HG03108 (cell line): ENCODE measurements around the gene EEF1A2.

Experiments
- ATAC-seq: cut with Tn5 transposase; IDR thresholded peaks from one replicate; pipeline ENCODE4 v1.9.1; 2021; ENCODE audit warnings: moderate library complexity; ENCODE audit not compliant: unreplicated experiment

The EEF1A2 gene

DNA sequence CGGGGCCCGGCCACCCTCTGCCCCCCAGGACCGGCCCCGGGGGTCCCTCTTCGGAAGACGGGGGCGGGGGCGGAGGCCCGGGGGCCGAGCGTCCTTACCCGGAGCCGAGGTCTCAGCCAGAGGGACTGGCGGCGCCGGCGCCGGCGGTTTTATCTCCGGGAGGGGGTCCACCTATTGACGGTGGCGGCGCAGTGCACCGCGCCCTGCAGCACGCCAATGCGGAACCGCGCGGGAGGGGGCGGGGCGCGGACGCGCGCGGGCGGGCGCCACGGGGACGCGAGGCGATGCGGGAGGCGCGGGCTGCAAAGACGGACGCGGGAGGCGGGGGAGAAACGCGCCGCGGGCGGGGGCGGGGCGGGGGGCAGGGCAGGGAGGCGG, at the start of gene EEF1A2:
TSS of gene EEF1A2 (minus strand) at position 124 of the 378 bp plus-strand sequence. CDS start 1,320 bp downstream, outside the sequence.
- ATAC-seq, result no peak

DNA sequence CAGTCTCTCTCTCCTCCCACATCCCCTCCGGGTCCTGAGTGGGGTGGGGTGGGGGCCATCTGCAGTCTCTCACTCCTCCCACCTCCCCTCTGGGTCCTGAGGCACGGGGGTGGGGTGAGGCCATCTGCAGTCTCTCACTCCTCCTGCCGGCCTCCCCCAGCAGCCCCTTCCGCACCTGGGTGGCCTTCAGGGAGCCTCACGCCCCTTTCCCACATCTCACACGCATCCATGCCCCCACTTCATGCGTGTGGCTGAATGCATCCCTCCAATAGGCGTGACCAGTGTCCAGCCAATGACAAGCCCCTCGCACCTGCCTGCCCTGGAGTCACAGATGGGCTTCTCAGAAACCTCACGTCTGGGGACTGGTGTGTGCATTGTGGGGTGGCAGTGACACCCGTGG, 49.7 kb upstream of the EEF1A2 start:
- ATAC-seq, result no peak

DNA sequence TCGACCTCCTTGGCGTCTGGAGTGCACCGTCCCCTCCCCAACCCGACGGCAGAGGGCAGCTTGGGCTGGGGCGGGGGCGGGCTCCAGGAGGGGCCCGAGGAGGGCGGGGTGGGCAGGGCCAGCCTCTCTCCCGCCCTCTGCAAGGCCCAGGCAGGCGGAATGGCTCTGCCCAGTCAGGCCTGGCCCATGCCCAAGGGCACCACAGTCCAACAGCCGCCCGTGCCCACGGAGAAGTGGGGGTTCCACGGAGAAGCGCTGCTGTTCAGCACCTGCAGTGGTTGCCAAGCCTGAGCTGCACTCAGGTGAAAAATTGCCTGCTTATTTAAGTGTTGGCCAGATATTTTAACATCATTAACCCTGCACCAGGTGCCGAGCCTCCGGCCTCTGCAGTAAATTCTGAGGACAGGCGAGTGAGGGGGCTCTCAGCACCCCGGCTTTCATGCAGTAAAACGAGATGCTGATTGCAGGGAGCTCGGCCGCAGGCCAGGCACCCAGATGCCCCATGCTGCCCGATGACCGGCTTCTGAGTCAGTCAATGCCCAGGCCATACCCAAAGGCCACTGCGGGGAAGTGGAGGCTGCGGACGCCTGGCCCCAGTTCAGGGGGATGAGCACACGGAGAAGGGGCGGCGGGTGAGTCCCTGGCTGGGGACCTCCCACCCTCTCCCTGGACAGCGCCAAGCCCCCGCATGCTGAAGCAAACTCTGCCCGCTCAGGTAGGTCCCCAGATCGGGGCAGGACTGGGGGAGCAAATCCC, 49.0 kb upstream of the EEF1A2 start, which contains the start of gene SRMS:
TSS of gene SRMS (minus strand) at position 25 of the 756 bp plus-strand sequence. CDS start 286 bp downstream, outside the sequence.
- ATAC-seq, result no peak

DNA sequence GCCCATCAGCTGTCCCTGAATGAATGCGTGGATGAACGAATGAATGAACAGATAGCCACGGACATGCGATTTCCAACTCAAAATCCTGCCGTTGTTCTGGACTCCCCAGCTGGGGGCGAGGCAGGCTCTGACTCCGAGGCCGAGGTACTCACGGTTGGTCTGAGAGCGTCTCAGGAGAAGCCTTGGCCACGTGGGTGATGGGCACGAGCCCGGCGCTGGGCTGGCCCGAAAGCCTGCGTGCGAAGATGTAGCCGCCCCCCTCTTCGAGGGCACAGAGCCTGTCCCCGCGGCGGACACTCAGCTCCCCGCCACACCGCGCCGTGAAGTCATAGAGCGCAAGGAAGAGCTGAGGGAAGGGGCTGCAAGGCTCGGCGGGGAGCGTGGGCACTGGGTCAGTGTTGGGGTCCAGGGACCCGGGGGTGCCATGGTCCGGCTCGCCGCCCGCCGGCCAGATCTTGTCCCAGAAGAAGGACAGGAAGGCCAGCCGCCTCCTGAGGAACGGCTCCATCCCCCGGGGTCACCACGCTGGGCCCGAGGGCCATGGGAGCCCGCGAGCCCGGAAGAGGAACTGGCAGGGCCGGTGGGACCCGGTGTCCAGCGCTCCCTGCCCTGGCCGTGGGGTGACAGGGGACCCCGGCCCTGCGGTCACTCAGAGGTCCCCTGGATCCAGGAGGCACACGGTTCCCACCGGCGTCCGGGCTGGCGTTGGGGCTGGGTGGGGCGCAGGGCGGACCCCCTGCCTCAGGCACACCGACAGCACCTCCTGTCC, 48.3 kb upstream of the EEF1A2 start:
- ATAC-seq, result no peak

DNA sequence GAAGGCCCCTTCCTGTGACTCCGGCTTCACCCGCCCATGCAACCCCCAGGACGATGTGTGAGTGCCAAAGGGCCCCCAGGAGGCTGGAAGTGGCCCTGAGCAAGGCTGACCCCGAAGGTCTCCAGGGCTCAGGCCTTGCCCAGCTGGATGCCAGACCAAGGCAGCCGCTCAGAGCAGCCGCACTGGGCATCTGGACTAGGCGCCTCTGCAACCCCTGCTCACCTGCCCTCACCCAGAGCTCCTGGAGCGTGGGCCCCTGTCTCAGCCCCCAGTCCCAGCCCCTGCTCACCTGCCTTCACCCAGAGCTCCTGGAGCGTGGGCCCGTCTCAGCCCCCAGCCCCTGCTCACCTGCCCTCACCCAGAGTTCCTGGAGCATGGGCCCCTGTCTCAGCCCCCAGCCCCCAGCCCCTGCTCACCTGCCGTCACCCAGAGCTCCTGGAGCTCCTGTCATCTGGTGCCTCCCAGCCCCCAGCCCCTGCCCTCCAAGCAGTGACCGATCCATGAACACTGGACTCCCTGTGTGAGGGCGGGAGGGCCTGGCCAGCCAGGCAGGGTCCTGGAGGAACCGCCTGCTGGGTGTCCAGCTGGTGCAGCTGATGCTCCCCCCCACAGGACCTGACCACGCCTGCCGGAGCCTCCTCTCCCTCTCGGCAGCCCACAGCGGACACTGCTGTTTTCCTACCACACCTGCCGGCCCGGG, 47.5 kb upstream of the EEF1A2 start:
- ATAC-seq, result no peak

DNA sequence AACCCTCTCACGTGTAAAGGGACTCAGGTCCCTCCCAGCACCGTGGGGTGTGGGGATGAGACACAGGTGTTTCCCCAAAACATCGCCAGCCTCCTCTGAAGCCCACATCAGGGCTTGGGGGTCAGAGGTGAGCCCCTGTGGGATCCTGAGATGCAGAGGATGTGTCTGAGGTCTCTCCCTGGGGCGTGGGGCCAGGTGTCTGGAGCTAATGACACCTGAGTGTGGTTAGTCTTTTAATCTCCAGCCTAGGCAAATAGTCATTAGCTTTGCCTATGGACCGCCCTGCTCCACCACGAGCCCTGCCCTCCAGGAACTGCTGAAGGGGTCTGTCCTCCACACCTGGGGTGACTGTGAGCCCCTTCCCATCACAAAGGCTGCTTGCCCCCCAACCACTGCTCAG, 46.9 kb upstream of the EEF1A2 start:
- ATAC-seq, result no peak

DNA sequence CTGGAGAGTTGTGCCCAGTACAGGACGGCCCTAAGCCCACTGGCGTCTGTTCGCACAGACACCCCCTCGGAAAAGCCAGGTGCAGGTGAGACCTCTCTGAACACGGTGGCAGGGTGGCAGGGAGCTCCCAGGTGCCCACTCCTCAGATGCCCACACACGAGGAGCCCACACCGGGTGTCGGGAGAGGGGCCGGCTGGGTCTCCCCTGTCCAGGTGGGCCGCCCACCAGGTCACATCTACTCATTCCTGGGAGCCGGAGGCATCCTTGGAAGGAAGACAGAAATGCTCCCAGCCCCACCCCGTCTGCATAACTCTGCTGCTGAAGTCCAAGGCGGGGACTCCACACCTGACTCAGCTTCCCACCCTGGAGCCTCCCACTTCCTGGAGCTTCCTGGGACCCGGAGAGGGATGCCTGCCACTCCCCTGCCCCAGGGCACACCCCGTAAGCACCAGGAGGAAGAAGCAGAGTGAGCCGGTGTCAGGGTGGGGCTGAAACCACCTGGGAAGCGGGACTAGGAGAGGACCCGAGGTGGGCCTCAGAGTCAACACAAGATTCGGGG, 46.2 kb upstream of the EEF1A2 start:
- no peak for ATAC-seq

DNA sequence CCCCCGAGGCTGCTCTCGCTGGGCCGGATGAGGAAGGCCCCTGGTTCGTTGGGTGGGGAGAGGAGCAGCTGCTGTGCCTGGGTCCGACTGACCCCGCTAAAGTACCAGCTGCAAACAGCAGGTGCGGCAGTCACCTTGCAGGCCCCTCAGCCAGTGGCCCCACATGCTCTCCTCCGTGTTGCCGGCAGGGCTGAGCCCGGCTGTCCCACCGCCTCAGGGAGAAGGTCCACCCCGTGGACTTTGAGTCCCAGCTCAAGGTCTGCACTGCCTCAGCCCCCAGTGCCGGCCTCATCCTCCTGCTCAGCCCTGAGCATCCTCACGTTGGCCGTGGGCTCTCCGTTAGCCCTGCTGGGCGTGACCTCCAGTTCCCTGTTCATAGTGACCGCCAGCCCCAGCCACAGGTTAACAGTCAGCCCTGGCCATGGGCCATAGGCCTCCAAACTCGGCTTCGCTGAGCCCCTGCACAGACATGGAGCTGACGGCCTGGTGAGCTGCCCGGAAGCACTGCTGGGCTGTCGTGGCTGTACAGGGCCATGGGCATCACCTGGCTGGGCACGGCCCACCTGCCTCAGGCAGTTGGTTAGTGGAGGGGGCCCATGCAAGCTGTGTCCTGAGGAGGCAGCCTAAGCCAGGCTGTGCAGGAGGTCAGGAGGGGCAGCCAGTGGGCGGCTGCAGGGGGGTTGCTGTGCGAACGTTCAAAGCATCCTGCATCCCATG, 45.5 kb upstream of the EEF1A2 start:
- ATAC-seq, result no peak

DNA sequence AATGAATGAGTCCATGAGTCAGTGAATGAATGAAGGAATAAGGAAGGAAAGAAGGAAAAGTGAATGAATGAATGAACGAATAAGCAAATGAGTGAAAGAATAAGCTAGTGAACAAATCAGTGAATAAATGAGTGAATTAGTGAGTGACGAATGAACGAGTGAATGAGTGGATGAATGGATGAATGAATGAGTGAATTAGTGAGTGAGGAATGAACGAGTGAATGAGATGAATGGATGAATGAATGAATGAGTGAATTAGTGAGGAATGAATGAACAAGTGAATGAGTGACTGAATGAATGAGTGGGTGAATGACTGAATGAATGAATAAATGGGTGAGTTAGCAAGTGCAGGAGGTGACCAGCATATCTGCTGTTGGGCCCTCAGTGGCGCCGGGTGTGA, 44.9 kb upstream of the EEF1A2 start:
- ATAC-seq, result no peak

DNA sequence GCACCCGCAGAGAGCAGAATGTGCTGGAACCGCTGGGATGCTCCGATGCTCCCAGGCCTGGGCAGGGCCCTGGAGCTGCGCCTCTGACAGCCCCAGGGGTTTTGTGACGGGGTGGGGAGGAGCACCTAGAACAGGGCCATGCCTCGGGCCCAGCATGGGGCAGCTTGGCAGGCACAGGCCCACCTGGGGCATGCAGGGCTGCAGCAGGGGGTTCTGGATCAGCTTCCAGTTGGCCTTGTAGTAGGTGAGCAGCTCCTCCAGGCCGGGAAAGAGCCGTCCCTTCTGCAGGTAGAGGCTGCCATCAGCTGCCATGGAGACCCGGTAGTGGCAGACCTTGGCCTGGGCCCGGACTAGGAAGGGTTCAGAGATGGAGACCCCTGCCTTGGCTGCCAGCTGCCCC, 44.2 kb upstream of the EEF1A2 start:
- ATAC-seq, result no peak

DNA sequence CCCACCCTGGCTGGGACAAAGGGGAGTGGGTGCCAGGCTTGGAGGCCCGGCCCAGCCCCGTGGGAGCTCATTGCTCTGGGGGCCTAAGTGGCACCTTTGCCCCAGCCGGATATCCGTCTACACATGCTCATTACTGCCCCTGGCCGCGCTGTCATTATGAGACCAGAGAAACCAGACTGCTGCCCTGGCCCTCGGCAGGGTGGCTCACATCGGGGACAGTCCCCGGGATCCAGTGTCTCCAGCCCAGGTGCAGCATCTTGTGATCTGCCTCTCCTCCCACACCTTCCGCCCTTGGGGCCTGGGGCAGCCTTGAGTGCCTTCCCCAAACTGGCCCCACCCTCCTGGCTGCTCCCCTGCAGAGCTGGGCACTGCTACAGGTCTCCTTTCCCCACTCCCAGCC, 43.8 kb upstream of the EEF1A2 start:
- no peak for ATAC-seq

DNA sequence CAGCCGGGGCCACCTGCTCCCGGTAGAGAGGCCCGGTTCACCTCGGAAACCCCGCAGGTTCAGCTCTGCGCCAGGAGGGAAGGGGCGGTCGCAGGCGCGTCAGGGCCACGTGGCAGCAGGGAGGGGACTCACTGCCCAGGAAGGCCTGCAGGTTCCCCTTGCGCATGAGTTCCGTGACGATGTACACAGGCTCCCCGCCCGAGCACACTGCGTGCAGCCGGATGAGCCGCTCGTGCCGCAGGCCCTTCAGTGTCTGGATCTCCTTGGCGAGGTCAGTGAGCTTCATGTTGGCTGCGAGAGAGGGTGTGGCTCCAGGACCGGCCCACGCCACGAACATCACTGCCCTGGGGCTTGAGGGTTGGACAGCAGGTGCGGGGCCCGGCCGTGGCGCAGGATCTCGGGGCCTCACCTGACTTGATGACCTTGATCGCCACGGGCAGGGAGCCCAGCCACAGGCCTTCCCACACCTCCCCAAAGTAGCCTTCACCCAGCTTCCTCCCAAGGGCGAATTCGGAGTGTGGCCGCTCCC, 43.2 kb upstream of the EEF1A2 start:
- no peak for ATAC-seq

DNA sequence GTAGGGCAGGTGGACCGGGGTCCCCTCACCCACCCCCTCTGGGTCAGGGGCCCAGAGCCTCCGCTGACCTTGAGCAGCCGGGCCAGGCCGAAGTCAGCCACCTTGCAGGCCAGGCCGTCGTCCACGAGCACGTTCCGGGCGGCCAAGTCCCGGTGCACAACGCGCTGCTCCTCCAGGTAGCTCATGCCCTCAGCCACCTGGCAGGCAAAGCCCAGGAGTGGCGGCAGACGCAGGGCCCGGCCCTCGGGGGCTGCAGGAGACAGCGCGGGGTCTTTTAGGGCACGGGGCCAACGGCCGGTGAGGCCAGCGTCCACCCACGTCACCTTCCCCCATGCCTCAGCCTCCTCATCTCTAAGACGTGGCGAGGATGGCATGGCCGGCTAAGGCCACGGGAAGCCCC, 42.5 kb upstream of the EEF1A2 start:
- no peak for ATAC-seq

DNA sequence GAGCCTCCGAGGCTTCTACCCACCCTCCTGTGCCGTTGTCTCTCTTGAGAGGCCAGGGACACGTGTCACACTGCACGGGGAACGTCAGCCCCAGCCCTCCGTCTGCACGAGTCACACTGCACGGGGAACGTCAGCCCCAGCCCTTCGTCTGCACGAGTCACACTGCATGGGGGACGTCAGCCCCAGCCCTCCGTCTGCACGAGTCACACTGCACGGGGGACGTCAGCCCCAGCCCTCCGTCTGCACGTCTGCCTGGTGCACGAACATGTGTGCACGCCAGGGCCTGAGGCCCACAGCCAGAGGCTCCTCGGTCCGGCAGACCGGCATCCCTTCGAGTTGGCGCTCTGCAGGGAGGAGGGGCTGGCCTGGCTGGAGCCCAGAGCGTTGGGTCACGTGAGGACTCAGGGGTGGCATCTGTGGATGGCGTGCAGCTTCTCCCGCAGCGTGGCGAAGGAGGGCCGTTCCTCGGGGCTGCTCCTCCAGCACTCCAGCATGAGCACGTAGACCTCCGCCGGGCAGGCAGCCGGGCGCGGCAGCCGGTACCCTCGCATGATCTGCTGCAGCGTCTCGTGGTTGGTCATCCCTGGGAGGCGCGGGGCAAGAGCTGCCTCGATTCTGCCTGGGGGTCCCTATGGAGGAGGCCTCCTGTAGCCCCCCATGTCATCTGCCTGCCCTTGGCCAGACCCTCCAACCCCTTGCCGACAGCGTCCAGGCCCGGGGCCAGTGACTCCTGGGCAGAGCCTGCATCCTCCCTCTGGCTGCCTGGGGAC, 41.7 kb upstream of the EEF1A2 start:
- no peak for ATAC-seq

DNA sequence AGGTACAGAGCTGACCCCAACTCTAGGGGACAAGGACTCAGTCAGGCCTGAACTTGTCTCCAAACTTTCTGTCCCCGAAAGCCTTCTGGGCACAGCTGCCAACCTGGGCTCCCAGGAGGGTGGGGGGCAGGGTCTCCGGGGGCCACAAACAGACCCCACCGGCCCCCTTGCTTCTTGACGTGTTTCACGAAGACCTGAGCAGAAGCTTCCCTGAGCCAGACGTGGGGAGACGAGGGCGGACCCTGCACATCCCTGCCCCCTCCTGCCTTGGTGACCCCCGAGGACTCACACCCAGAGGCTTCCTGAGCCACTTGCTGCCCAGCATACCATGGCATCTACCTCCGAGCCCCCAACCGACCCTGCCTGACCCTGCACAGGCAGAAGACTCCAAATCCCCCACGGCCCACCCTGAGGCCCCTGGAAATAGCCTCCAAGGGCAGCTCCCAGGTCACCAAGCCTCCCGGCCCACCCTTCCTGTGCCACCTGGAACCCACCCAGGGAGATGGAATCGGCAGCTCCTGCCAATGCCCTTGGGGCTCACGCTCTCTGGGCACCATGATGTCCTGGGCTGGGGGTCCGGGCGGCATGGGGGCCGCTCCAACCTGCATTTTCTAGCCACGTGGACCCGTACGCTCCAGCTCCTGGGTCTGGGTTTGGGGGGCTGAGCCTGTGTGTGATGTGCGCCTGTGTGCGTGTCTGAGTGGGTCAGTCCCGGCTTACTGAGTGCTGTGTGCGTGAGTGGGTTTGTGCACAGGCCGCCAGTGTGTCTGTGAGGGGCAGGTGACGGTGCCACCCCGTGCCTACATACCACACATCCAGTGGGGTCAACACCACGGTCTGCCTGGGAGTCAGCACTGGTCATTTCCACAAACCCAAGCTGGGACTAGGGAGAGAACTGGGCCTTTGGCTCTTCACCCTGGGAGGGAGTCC, 40.8 kb upstream of the EEF1A2 start:
- ATAC-seq, result no peak

DNA sequence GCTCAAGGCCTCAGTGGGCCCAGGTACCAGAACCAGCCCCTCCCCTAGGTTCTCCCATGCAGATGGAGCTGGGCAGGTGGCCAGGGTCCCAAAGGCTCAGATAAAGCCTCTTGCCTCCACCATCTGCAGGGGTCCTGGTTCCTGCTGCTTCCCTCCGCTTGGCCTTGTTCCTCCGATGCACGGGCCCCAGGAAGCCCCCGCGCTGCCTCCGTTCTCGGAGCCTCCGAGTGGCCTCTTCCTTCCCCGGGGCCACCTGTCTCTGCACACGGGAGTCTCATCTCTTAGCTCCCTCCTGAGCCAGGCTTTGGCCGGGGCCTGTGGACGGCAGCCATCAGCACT, 40.2 kb upstream of the EEF1A2 start:
- ATAC-seq, result no peak

DNA sequence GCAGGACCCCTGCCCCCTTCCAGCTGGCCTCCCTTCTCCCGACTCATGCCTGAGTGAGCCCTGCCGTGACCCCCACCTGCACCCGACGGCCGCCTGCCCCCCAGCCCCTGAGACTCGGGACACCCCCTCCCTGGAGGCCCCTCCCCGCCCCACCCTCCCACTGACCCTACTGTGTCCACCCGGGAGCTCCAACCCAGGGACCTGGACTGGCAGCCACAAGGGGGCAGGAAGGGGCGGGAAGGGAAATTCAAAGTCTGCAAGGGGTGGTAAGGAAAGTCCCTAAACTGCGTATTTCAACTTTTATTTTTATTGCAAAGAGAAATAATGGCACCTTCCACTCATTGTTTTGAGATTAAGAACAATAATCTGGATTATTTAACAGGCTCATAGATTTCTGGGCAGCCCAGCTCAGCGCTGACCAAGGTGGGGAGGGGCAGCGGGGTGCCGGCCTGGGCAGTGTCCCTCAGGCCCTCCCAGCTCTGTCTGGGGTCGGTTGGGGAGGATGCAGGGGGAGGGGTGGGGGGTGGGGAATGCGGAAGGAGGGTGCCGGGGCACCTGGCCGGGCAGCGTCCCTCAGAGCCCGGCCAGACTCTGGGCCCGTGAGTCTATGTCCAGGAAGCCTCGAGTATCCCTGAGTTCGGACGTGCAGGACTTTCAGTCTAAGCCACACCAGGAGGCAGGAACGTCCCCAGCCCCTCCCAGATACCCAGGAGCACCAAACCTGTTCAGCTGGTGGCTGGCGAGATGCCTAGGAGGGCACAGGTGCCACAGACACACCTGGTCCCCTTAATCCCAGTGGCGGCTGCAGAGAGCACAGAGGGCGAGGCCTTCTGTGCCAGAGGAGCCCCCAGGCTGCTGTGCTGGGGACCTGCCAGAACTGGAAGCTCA, 39.6 kb upstream of the EEF1A2 start:
- ATAC-seq, result no peak
